ENCODE data around the gene BROX. TPM values are rescaled to one million over a fixed set of nuclear protein-coding genes. Genes with fewer than 3 reads are reported as not detected.

BROX gene
- total RNA-seq, 4 donors from 2014 or later, result 48.8 to 95.3 (median 80.4) TPM

- H3K4me1 ChIP-seq, result no peaks in the 10 kb centered on the region
- no peak for TF ChIP-seq POLR2A (IDR thresholded peaks at IDR 0.05)
- TF ChIP-seq CTCF (IDR thresholded peaks at IDR 0.05), result no peak
- H3K27ac ChIP-seq, result no peak overlapping the region
- WGBS, 2 donors, result 88 to 89% methylated on average over 5 of the region's 5 CpGs
- intact Hi-C loops (cut with DNase I), result no loop called here
- no peak for DNase-seq
- H3K27me3 ChIP-seq, result no peaks in the 10 kb centered on the region
- no peak overlapping the region for H3K4me3 ChIP-seq (replicated peaks in 1 of 3)
- no peaks in the 10 kb centered on the region for H3K9me3 ChIP-seq
- no peaks in the 10 kb centered on the region for H3K36me3 ChIP-seq
Measured at GRCh38 chr1:222767152-222767571, 54.8 kb downstream of the BROX start.

DNA sequence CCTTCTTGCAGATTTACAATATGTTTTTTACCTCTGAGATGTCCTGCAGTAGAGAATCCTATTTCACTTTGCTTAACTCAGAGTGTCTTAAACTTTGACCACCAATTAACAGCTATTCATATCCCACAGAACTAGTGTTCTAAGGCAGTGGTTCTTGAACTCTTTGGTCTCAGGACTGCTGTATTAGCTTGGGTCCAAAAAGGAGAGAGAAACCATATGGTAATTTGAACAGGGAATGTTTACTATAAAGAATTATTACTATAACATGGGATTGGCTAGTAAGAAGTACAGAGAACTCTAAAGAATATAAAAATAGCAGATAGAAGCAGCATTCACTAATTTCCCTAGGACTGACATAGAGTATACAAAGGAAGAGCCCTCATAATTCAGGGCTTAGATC is 56.2 kb downstream of the BROX start:
- Histone ChIP-seq H3K4me1 (peaks cover 3% of the 10 kb centered on the region in 2 donors), H3K27me3 (no peaks in the 10 kb centered on the region), H3K27ac (no peak overlapping the region), H3K9me3 (no peaks in the 10 kb centered on the region), H3K36me3 (no peaks in the 10 kb centered on the region), H3K4me3 (replicated peaks in 1 of 3) (no peak overlapping the region)
- TF ChIP-seq CTCF (IDR thresholded peaks at IDR 0.05), result no peak
- no peak for TF ChIP-seq POLR2A (IDR thresholded peaks at IDR 0.05)
- intact Hi-C loops (cut with DNase I), result no loop called here
- no peak for DNase-seq

GRCh38 chr1:222769181-222769580 is 56.8 kb downstream of the BROX start:
- Histone ChIP-seq H3K36me3 (no peaks in the 10 kb centered on the region), H3K4me3 (replicated peaks in 1 of 3) (no peak overlapping the region), H3K27ac (no peak overlapping the region), H3K9me3 (no peaks in the 10 kb centered on the region), H3K4me1 (peaks cover 3% of the 10 kb centered on the region in 2 donors), H3K27me3 (no peaks in the 10 kb centered on the region)
- intact Hi-C loops (cut with DNase I), result no loop called here
- WGBS, 2 donors, result 84 to 90% methylated on average over 1 of the region's 1 CpG
- no peak for DNase-seq
- no peak for TF ChIP-seq POLR2A (IDR thresholded peaks at IDR 0.05)
- no peak for TF ChIP-seq CTCF (IDR thresholded peaks at IDR 0.05)

GRCh38 chr1:222769971-222770620 is 57.7 kb downstream of the BROX start:
- Histone ChIP-seq H3K4me1 (peaks cover 3% of the 10 kb centered on the region in 2 donors), H3K27ac (no peak overlapping the region), H3K36me3 (no peaks in the 10 kb centered on the region), H3K4me3 (replicated peaks in 1 of 3) (no peak overlapping the region), H3K27me3 (no peaks in the 10 kb centered on the region), H3K9me3 (no peaks in the 10 kb centered on the region)
- intact Hi-C loops (cut with DNase I), result no loop called here
- DNase-seq, result no peak
- WGBS, 2 donors, result 89 to 94% methylated on average over 2 of the region's 2 CpGs
- TF ChIP-seq POLR2A (IDR thresholded peaks at IDR 0.05) (no peak), CTCF (IDR thresholded peaks at IDR 0.05) (no peak)

- Histone ChIP-seq H3K36me3 (no peaks in the 10 kb centered on the region), H3K4me1 (peaks cover 3 to 8% of the 10 kb centered on the region in 2 donors), H3K9me3 (no peaks in the 10 kb centered on the region), H3K4me3 (replicated peaks in 1 of 3) (no peak overlapping the region), H3K27ac (peak overlapping the region in 2 of 3 donors; percentile 35 to 72), H3K27me3 (no peaks in the 10 kb centered on the region)
- no peak for TF ChIP-seq POLR2A (IDR thresholded peaks at IDR 0.05)
- WGBS, 2 donors, result 38 to 40% methylated on average over 4 of the region's 4 CpGs
- peak in 1 of 2 donors; percentile 10 for DNase-seq
- intact Hi-C loops (cut with DNase I), result no loop called here
Measured at GRCh38 chr1:222772996-222773379, 60.6 kb downstream of the BROX start.
